Limb (tissue), 2 donors: ENCODE measurements around the gene PKD1.
A peak's percentile ranks its signal among the peaks of the same experiment; 100 is the strongest.

ENCODE experiments used
- DNase-seq, 2 donors: peaks; one replicate each; pipeline ENCODE4 v3.0.0-alpha.2; 2016; ENCODE audit errors: extremely low spot score in 2 of 2

Gene PKD1

GRCh38 chr16:2170587-2171435 lies 35.1 kb upstream of the PKD1 start:
- no peak for DNase-seq

GRCh38 chr16:2170080-2170479 lies 34.4 kb upstream of the PKD1 start:
- DNase-seq, result no peak

- no peak for DNase-seq
Measured at GRCh38 chr16:2167068-2167638, 31.5 kb upstream of the PKD1 start.

- DNase-seq, result no peak
Measured at GRCh38 chr16:2166263-2167067, 30.8 kb upstream of the PKD1 start.

- DNase-seq, result no peak
Measured at GRCh38 chr16:2165861-2166260, 30.2 kb upstream of the PKD1 start.

- DNase-seq, result no peak
Measured at GRCh38 chr16:2163211-2163881, 27.6 kb upstream of the PKD1 start.

- DNase-seq, result no peak
Measured at GRCh38 chr16:2162676-2163118, 27.0 kb upstream of the PKD1 start.

- no peak for DNase-seq
Measured at GRCh38 chr16:2161911-2162310, 26.2 kb upstream of the PKD1 start.

- no peak for DNase-seq
Measured at GRCh38 chr16:2160915-2161551, 25.3 kb upstream of the PKD1 start.

- DNase-seq, result peak; percentile 75 to 80
Measured at GRCh38 chr16:2159175-2159838, 23.6 kb upstream of the PKD1 start.

- DNase-seq, result no peak
Measured at GRCh38 chr16:2158262-2158638, 22.6 kb upstream of the PKD1 start.

- DNase-seq, result no peak
Measured at GRCh38 chr16:2157480-2158261, 22.0 kb upstream of the PKD1 start.

GRCh38 chr16:2156849-2157224 lies 21.1 kb upstream of the PKD1 start:
- no peak for DNase-seq

- DNase-seq, result no peak
Measured at GRCh38 chr16:2155977-2156848, 20.5 kb upstream of the PKD1 start.

- DNase-seq, result peak; percentile 99 to 100
Measured at GRCh38 chr16:2155091-2155950, 19.6 kb upstream of the PKD1 start, which contains the start of gene TRAF7. TRAF7 (plus strand) TSS chr16:2155782; CDS start chr16:2163921, 8,139 bp downstream.

- DNase-seq, result no peak
Measured at GRCh38 chr16:2154533-2155090, 18.9 kb upstream of the PKD1 start.

- no peak for DNase-seq
Measured at GRCh38 chr16:2152695-2153506, 17.2 kb upstream of the PKD1 start.
